SK-N-SH treated with all-trans-retinoic acid at 6 μM for 48 hours (cell line): ENCODE results near the gene CDC42BPG.

Experiments used
- ATAC-seq: fragments of 200-7000 bp; cut with Tn5 transposase; 3 replicates; pipeline ENCODE4 v1.9.1; 2020; ENCODE audit warnings: mild to moderate bottlenecking, moderate library complexity
- ARNTL ChIP-seq: fragments of 450-650 bp; formaldehyde crosslinking; IDR thresholded peaks from 2 replicates; pipeline ENCODE4 v1.5.0; 2020; ENCODE audit warnings: low read depth, mild to moderate bottlenecking, moderate library complexity, borderline replicate concordance
- BACH2 ChIP-seq: fragments of 250-450 bp; sonication (Bioruptor Pico); IDR thresholded peaks from 2 replicates; pipeline ENCODE4 v1.9.0; 2021; ENCODE audit warnings: mild to moderate bottlenecking, borderline replicate concordance
- CSDC2 ChIP-seq: fragments of 250-450 bp; sonication (Bioruptor Pico); IDR thresholded peaks from 2 replicates; pipeline ENCODE4 v1.5.0; 2020; ENCODE audit warnings: mild to moderate bottlenecking, moderate library complexity
- CSRNP3 ChIP-seq: fragments of 250-450 bp; sonication (Bioruptor Pico); IDR thresholded peaks from 2 replicates; pipeline ENCODE4 v1.5.1; 2021; ENCODE audit warnings: mild to moderate bottlenecking, moderate library complexity
- ESRRG ChIP-seq: fragments of 250-450 bp; sonication (Bioruptor Pico); IDR thresholded peaks from 2 replicates; pipeline ENCODE4 v1.6.1; 2021; ENCODE audit warnings: mild to moderate bottlenecking
- GLIS3 ChIP-seq: fragments of 250-450 bp; sonication (Bioruptor Pico); IDR thresholded peaks from 2 replicates; pipeline ENCODE4 v1.5.0; 2020; ENCODE audit warnings: mild to moderate bottlenecking, moderate library complexity
- ISL1 ChIP-seq: fragments of 250-450 bp; sonication (Bioruptor Pico); IDR thresholded peaks from 2 replicates; pipeline ENCODE4 v2.1.2; 2022; ENCODE audit warnings: mild to moderate bottlenecking, moderate library complexity
- OSR1 ChIP-seq: fragments of 250-450 bp; sonication (Bioruptor Pico); IDR thresholded peaks from 2 replicates; pipeline ENCODE4 v1.8.0; 2022; ENCODE audit warnings: moderate library complexity, mild to moderate bottlenecking, inconsistent platforms
- POU6F1 ChIP-seq: fragments of 250-450 bp; sonication (Bioruptor Pico); IDR thresholded peaks from 2 replicates; pipeline ENCODE4 v1.8.0; 2021; ENCODE audit warnings: low read depth, mild to moderate bottlenecking, moderate library complexity, borderline replicate concordance
- PPARA ChIP-seq: fragments of 250-450 bp; sonication (Bioruptor Pico); IDR thresholded peaks from 2 replicates; pipeline ENCODE4 v1.5.0; 2020; ENCODE audit warnings: mild to moderate bottlenecking, borderline replicate concordance
- RARB ChIP-seq: fragments of 250-450 bp; sonication (Bioruptor Pico); IDR thresholded peaks from 2 replicates; pipeline ENCODE4 v1.8.0; 2021; ENCODE audit warnings: mild to moderate bottlenecking, moderate library complexity
- SNAI2 ChIP-seq: fragments of 250-450 bp; sonication (Bioruptor Pico); IDR thresholded peaks from 2 replicates; pipeline ENCODE4 v1.5.0; 2020; ENCODE audit warnings: mild to moderate bottlenecking, moderate library complexity
- TCF4 ChIP-seq: fragments of 250-450 bp; sonication (Bioruptor Pico); IDR thresholded peaks from 2 replicates; pipeline ENCODE4 v1.8.0; 2021; ENCODE audit warnings: mild to moderate bottlenecking, moderate library complexity, borderline replicate concordance
- TOX ChIP-seq: fragments of 250-450 bp; sonication (Bioruptor Pico); IDR thresholded peaks from 2 replicates; pipeline ENCODE4 v1.8.0; 2021; ENCODE audit warnings: mild to moderate bottlenecking, moderate library complexity, borderline replicate concordance
- TSHZ2 ChIP-seq: fragments of 250-450 bp; sonication (Bioruptor Pico); IDR thresholded peaks from 2 replicates; pipeline ENCODE4 v1.5.0; 2020; ENCODE audit warnings: mild to moderate bottlenecking, moderate library complexity
- ZC3H10 ChIP-seq: fragments of 250-450 bp; sonication (Bioruptor Pico); IDR thresholded peaks from 2 replicates; pipeline ENCODE4 v1.5.1; 2021; ENCODE audit warnings: mild to moderate bottlenecking, moderate library complexity
- ZFP3 ChIP-seq: fragments of 250-450 bp; sonication (Bioruptor Pico); IDR thresholded peaks from 2 replicates; pipeline ENCODE4 v1.5.0; 2020; ENCODE audit warnings: mild to moderate bottlenecking, moderate library complexity
- ZFP30 ChIP-seq: fragments of 450-650 bp; formaldehyde crosslinking; IDR thresholded peaks from 2 replicates; pipeline ENCODE4 v1.5.0; 2022; ENCODE audit warnings: mild to moderate bottlenecking, moderate library complexity
- ZNF565 ChIP-seq: fragments of 450-650 bp; formaldehyde crosslinking; conservative IDR thresholded peaks from 2 replicates; pipeline ENCODE4 v1.5.0; 2020; ENCODE audit warnings: low read depth, mild to moderate bottlenecking, moderate library complexity
- ZNF70 ChIP-seq: fragments of 450-650 bp; formaldehyde crosslinking; IDR thresholded peaks from 2 replicates; pipeline ENCODE4 v1.5.0; 2020; ENCODE audit warnings: mild to moderate bottlenecking, moderate library complexity
- ZNF8 ChIP-seq: fragments of 450-650 bp; formaldehyde crosslinking; IDR thresholded peaks from 2 replicates; pipeline ENCODE4 v1.5.0; 2020; ENCODE audit warnings: mild to moderate bottlenecking, moderate library complexity
- TF ChIP-seq, protein P1 (sequence below): fragments of 250-450 bp; sonication (Bioruptor Pico); IDR thresholded peaks from 2 replicates; pipeline ENCODE4 v1.8.0; 2020; ENCODE audit warnings: mild to moderate bottlenecking, moderate library complexity, borderline replicate concordance

Gene CDC42BPG

GRCh38 chr11:64892838-64893193, 48.4 kb upstream of the CDC42BPG start:
- TF ChIP-seq TCF4 (CRISPR knock-in tag) (no peak), ARNTL (no peak), OSR1 (no peak), GLIS3 (CRISPR knock-in tag) (no peak), ZFP30 (CRISPR knock-in tag) (no peak), ESRRG (CRISPR knock-in tag) (no peak), BACH2 (CRISPR knock-in tag) (no peak), CSDC2 (no peak), CSRNP3 (CRISPR knock-in tag) (no peak), SNAI2 (no peak), ZFP3 (CRISPR knock-in tag) (no peak), ZC3H10 (no peak), TOX (no peak), ISL1 (CRISPR knock-in tag) (no peak), POU6F1 (CRISPR knock-in tag) (no peak), PPARA (CRISPR knock-in tag) (no peak), ZNF565 (no peak), RARB (CRISPR knock-in tag) (no peak)
- ATAC-seq = no peak

DNA sequence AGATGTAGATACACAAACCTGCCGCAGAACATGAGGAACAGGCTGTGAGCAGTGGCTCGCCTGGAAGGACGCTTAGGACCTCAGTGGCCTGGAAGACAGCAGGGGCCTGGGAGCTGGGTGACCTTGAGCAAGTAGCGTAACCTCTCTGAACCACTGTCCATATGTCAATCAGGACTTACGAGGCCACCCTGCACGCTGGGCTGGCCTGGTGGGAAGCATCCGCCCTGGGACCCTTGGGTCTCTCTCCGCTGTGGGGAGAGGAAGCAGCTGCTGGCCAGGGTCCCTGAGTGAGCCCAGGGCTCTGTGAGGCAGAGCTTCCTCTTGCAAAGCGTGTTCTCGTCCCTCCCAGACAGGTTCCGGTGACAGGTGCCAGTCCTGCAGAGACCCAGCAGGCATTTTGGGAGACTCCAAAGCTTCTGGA, 48.0 kb upstream of the CDC42BPG start:
- no peak for TF ChIP-seq ESRRG (CRISPR knock-in tag)
- TF ChIP-seq ARNTL = no peak
- no peak for TF ChIP-seq ZFP30 (CRISPR knock-in tag)
- TF ChIP-seq, protein P1, sequence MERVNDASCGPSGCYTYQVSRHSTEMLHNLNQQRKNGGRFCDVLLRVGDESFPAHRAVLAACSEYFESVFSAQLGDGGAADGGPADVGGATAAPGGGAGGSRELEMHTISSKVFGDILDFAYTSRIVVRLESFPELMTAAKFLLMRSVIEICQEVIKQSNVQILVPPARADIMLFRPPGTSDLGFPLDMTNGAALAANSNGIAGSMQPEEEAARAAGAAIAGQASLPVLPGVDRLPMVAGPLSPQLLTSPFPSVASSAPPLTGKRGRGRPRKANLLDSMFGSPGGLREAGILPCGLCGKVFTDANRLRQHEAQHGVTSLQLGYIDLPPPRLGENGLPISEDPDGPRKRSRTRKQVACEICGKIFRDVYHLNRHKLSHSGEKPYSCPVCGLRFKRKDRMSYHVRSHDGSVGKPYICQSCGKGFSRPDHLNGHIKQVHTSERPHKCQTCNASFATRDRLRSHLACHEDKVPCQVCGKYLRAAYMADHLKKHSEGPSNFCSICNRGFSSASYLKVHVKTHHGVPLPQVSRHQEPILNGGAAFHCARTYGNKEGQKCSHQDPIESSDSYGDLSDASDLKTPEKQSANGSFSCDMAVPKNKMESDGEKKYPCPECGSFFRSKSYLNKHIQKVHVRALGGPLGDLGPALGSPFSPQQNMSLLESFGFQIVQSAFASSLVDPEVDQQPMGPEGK (CRISPR knock-in tag) = no peak
- TF ChIP-seq RARB (CRISPR knock-in tag) = no peak
- TF ChIP-seq ZNF8 (CRISPR knock-in tag) = no peak
- TF ChIP-seq PPARA (CRISPR knock-in tag) = no peak
- TF ChIP-seq, all 23 proteins: peak for 0
- ATAC-seq = no peak

GRCh38 chr11:64891880-64892279, 47.4 kb upstream of the CDC42BPG start:
- no peak for TF ChIP-seq CSDC2
- ATAC-seq = no peak

DNA sequence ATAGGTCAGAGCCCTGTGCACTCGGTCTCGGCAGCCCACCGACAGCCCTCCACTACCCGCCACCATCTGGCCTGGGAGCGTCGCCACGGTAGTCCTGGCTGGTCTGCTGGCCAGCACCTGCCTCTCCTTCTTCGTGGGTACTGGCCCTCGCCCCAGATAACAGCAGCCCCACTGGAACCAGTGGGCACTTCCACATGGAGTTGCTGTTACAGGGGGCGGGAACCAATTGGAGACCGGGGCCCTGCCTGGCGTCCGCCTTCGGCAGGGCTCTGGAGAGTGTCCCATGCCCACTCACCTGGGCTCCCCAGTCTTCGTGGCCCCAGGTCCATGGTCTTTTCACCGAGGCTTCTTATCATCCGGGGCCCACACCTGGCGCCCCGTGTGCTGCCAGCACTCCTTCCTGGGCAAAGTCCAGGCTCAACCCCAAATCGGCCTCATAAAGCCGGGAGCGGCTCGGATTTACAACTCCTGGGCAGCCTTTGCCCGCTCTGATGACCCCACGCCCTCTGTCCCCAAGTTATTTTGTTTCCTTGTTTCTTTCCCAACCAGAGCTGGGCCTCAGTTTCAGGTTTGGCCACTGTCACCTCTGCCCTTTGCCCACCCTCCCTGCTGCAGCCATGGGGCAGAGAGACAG, 46.9 kb upstream of the CDC42BPG start:
- TF ChIP-seq ZC3H10 (no peak), ESRRG (CRISPR knock-in tag) (no peak), ARNTL (no peak), PPARA (CRISPR knock-in tag) (no peak), CSDC2 (no peak), OSR1 (no peak)
- ATAC-seq = no peak

DNA sequence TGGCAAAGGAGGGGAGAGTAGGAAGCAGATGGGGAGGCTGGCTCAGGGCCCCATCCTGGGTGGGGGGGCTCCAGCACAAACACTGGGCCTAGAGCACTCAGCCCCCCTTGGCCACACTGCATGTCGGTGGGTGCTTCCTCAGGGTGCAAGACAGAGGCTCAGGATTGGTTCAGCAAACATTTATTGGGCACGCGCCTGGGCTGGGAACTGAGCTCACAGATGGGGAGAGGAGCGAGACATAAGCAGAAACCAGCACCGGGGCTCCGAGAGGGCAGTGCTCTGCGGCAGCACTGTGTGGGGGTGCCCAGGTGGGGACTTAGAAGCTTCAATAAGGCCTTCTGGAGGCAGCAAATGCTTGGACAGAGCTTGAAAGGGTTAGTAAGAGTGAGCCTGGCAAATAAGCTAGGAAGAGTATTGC, 46.1 kb upstream of the CDC42BPG start:
- no peak for ATAC-seq
- TF ChIP-seq CSRNP3 (CRISPR knock-in tag) = no peak
- TF ChIP-seq ZNF8 (CRISPR knock-in tag) = no peak
- TF ChIP-seq ARNTL = no peak
- no peak for TF ChIP-seq ZFP30 (CRISPR knock-in tag)
- no peak for TF ChIP-seq ZNF565
- TF ChIP-seq TSHZ2 (CRISPR knock-in tag) = no peak
- no peak for TF ChIP-seq TOX
- TF ChIP-seq POU6F1 (CRISPR knock-in tag) = no peak
- no peak for TF ChIP-seq ISL1 (CRISPR knock-in tag)
- no peak for TF ChIP-seq GLIS3 (CRISPR knock-in tag)
- TF ChIP-seq PPARA (CRISPR knock-in tag) = no peak
- no peak for TF ChIP-seq ZNF70 (CRISPR knock-in tag)
- no peak for TF ChIP-seq ESRRG (CRISPR knock-in tag)
